Upper lobe of right lung (tissue), 1 donor: Measurements from ENCODE around the gene DMD. TPM values are rescaled to one million over a fixed set of nuclear protein-coding genes. Genes with fewer than 3 reads are reported as not detected.

ENCODE experiments used
- ATAC-seq: fragments of 200-7000 bp; cut with Tn5 transposase; one replicate; pipeline ENCODE4 v1.9.1; 2020; ENCODE audit warnings: mild to moderate bottlenecking, moderate library complexity
- DNase-seq: peaks from one replicate; pipeline ENCODE4 v3.0.0-alpha.2; 2020
- H3K27ac ChIP-seq: fragments of 200-600 bp; one replicate; pipeline ENCODE4 v1.8.0; 2022
- H3K27me3 ChIP-seq: fragments of 200-600 bp; one replicate; pipeline ENCODE4 v1.8.0; 2022; ENCODE audit warnings: mild to moderate bottlenecking
- H3K36me3 ChIP-seq: fragments of 200-600 bp; one replicate; pipeline ENCODE4 v1.8.0; 2022
- H3K4me1 ChIP-seq: fragments of 200-600 bp; one replicate; pipeline ENCODE4 v1.8.0; 2022
- H3K4me3 ChIP-seq: fragments of 200-600 bp; one replicate; pipeline ENCODE4 v1.8.0; 2022; ENCODE audit warnings: mild to moderate bottlenecking
- H3K9me3 ChIP-seq: fragments of 200-600 bp; one replicate; pipeline ENCODE4 v1.8.0; 2022
- CTCF ChIP-seq: fragments of 200-600 bp; IDR thresholded peaks from one replicate; pipeline ENCODE4 v1.8.0; 2022; ENCODE audit warnings: antibody characterized with exemption
- intact Hi-C: fragments of 100-400 bp; cut with DNase I; formaldehyde crosslinking; loops from one replicate; pipeline ENCODE4 v1.11.0; 2022
- total RNA-seq: library from RNA; stranded (reverse); fragmentation: NEBNext Ultra II Directional; extraction: Animal tissue kit (Norgen Biotek cat#: 25700); gene quantifications from one replicate; pipeline ENCODE4 v1.2.1, GENCODE V29; 2021
- donor health status: DM: no; HTN: yes; CAD: no; lungs with severe emphysema.

The DMD gene
- total RNA-seq, 1 donor from 2014 or later = 24.7 TPM

- Histone ChIP-seq H3K4me3 (no peak overlapping the region), H3K9me3 (no peaks in the 10 kb centered on the region), H3K27ac (no peak overlapping the region), H3K4me1 (no peaks in the 10 kb centered on the region), H3K36me3 (no peaks in the 10 kb centered on the region), H3K27me3 (no peaks in the 10 kb centered on the region)
- intact Hi-C loops = no loop called here
- ATAC-seq (no peak), DNase-seq (no peak)
- no peak for TF ChIP-seq CTCF
These were observed 224.2 kb downstream of the DMD start for GRCh38 chrX:32987142-32987541.

DNA sequence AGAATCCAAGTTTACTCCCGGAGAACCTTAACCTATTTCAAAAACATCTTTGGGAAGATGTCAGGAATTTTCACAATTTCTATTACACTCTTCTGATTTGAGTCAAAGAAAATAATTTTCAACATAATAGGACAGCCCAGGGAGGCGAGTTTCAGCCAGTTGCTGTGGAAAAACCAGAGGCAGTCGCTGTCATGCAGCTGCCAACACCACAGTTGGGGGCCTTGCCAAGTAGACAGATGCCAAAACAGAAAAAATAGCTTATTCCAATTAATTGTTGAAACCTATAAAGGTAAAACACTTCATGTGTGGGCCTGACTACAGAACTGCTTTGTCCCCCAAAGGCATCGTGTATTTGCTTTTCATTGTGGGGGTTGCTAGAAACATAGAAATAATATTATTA is 225.8 kb downstream of the DMD start:
- DNase-seq (no peak), ATAC-seq (no peak)
- intact Hi-C loops = no loop called here
- Histone ChIP-seq H3K36me3 (no peaks in the 10 kb centered on the region), H3K27me3 (no peaks in the 10 kb centered on the region), H3K4me3 (no peak overlapping the region), H3K9me3 (no peaks in the 10 kb centered on the region), H3K4me1 (no peaks in the 10 kb centered on the region), H3K27ac (no peak overlapping the region)
- no peak for TF ChIP-seq CTCF

GRCh38 chrX:32966821-32967355 is 244.5 kb downstream of the DMD start:
- no peak for ATAC-seq
- no peak for TF ChIP-seq CTCF
- no peak overlapping the region for H3K27ac ChIP-seq

DNA sequence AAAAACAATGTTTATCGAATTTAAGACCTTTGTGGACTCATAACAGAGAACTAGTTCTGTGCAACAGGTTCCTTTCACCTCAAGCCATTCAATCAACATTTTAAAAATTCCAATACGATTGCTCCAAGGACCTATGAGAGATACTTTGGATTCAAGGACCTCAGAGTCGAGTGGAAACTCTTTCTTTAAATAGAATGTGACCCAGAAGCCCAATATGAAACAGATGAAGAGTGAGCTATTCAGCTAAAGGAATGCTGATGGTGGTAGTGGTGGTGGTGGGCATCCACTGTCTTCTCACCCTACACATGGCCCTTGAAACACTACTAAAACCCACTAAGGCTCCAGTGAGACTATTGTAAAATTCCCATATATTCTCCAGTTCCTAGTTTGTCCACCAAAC is 257.2 kb downstream of the DMD start:
- intact Hi-C loops = no loop called here
- Histone ChIP-seq H3K9me3 (no peaks in the 10 kb centered on the region), H3K27ac (no peak overlapping the region), H3K4me3 (no peak overlapping the region), H3K36me3 (no peaks in the 10 kb centered on the region), H3K27me3 (no peaks in the 10 kb centered on the region), H3K4me1 (no peaks in the 10 kb centered on the region)
- TF ChIP-seq CTCF = no peak
- no peak for ATAC-seq
- no peak for DNase-seq

More at GRCh38 chrX:32966821-32967355, 244.5 kb downstream of the DMD start:
- H3K4me1 ChIP-seq = no peaks in the 10 kb centered on the region
- H3K36me3 ChIP-seq = no peaks in the 10 kb centered on the region
- H3K27me3 ChIP-seq = no peaks in the 10 kb centered on the region
- H3K4me3 ChIP-seq = no peak overlapping the region
- intact Hi-C loops = no loop called here
- DNase-seq = no peak
- no peaks in the 10 kb centered on the region for H3K9me3 ChIP-seq

- H3K36me3 ChIP-seq = no peaks in the 10 kb centered on the region
- intact Hi-C loops = no loop called here
- no peak for TF ChIP-seq CTCF
- DNase-seq = no peak
- no peak overlapping the region for H3K4me3 ChIP-seq
- H3K9me3 ChIP-seq = no peaks in the 10 kb centered on the region
- H3K4me1 ChIP-seq = no peaks in the 10 kb centered on the region
- no peaks in the 10 kb centered on the region for H3K27me3 ChIP-seq
- H3K27ac ChIP-seq = no peak overlapping the region
- ATAC-seq = no peak
These were observed 263.2 kb downstream of the DMD start for GRCh38 chrX:32948130-32948529.

DNA sequence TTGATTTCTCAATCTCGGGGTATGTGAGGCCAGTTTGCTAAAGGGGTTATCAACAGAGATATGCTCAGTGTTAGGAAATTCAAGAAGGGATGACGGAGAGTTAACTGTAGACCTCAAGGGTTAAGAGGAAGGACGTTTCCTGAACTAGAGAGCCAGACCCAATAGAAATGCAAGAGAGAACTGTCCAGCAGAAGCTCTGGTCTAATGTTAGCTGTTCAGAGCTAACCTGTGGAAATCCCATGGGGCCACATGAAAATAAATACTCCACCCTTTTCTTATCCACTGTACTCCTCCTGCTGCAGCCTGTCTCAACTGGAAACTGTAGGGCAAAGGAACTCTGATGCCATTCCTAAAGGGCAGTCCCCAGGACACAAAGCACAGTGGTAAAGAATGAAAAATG is 274.3 kb downstream of the DMD start:
- intact Hi-C loops = no loop called here
- H3K27me3 ChIP-seq = no peaks in the 10 kb centered on the region
- H3K36me3 ChIP-seq = no peaks in the 10 kb centered on the region
- no peaks in the 10 kb centered on the region for H3K4me1 ChIP-seq
- ATAC-seq = no peak
- no peak for DNase-seq
- H3K4me3 ChIP-seq = no peak overlapping the region
- TF ChIP-seq CTCF = no peak
- H3K27ac ChIP-seq = no peak overlapping the region
- no peaks in the 10 kb centered on the region for H3K9me3 ChIP-seq
